HTERT RPE-1 (cell line): Measurements from ENCODE around the gene CALN1.

Experiments used
- in situ Hi-C: fragments of 300-500 bp; cut with MboI; formaldehyde crosslinking; loops from 4 replicates; pipeline ENCODE4 v1.14.3; 2020; ENCODE audit warnings: low sequenced_read_pairs

The CALN1 gene

DNA sequence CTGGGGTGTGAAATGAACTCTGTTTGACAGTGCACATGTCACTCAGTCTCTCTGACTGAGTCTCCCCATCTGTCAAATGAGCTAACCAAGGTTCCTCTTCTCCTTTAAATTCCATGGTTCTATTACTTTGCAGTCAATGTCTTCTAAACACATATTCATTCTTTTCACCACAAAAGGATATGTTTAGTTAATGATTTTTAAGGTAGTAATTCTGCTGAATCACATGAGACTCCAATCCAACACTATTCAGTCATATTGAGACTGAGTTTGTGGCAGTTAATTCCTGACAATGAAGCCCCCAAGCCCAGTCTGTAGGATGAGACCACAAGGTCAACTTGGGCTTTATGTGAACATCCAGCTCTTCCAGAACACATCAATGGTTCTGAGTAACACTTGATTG, 85.3 kb downstream of the CALN1 start:
- in situ Hi-C loops, result no loop called here

DNA sequence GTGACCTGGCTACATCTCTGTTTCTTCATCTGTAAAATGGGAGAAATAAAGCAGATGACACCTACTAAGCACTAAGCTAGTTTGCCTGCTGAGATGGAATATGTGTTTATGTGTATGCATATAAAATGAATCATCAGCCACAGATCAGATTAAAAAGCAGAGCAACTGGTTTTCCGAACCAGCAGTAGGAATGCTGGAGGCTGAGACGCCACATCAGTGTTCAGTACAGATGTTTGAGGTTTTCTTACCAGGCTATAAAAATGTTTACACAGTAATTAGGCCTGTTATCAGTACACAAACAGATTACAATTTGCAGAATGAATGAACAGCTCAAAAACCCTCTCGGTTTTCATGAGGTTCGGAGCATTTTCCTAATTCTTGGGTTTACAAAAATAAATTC, 85.8 kb downstream of the CALN1 start:
- in situ Hi-C loops, result no loop called here

- in situ Hi-C loops, result no loop called here
Observed at GRCh38 chr7:72325561-72325960, 86.6 kb downstream of the CALN1 start.

DNA sequence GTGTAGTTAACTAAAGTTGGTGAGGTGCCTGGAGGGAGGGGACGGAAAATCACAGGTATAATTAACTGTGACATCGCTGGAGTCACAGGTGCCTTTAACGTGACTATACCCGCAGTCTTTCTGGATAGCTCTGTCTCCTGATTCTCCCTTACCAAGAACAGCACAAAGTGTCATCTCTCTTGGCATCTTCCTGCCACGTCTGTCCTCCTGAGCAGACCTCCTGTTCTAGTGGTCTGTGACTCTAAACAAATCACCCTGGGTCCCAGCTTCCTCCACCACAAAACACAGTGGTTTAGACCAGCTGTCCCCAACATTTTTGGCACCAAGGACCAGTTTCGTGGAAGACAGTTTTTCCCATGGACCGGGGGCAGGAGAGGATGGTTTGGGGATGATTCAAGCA, 90.5 kb downstream of the CALN1 start:
- in situ Hi-C loops, result no loop called here

DNA sequence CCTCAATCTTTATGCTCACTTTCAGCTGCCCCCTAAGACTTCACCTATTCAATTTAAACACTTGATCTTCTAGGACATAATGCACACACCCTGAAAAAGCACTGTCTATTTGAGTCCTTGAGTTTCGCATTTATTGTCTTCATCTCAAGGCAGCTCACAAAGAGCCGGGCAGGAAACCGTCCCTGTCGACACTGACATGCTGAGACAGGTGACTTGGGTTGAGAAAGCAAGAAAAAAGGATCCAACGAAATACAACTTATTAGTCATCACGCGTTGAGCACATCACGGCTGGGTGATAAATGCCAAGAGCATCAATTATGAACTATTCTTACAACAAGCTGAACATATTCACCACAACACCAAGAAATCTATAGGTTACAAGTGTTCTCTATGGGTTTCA, 91.1 kb downstream of the CALN1 start:
- in situ Hi-C loops, result no loop called here

GRCh38 chr7:72317341-72317740, 94.8 kb downstream of the CALN1 start:
- in situ Hi-C loops, result no loop called here

DNA sequence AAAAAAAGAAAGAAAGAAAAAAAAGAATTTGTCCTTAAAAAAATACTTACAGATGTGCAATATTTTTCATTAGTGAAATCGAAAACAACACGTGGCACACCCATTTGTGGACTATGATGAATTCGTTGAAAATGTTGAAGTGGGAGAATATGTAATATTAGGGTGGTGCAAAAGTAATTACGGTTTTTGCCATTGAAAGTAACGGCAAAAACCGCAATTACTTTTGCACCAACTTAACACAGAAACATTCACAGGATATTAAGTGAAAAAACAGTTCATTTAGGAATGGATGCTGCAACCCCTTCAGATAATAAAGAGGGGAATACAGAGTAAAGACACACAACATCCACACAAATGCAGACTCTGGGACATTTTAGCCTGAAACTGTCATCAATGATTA, 96.0 kb downstream of the CALN1 start:
- in situ Hi-C loops, result no loop called here

GRCh38 chr7:72313906-72314305, 98.2 kb downstream of the CALN1 start:
- in situ Hi-C loops, result no loop called here

DNA sequence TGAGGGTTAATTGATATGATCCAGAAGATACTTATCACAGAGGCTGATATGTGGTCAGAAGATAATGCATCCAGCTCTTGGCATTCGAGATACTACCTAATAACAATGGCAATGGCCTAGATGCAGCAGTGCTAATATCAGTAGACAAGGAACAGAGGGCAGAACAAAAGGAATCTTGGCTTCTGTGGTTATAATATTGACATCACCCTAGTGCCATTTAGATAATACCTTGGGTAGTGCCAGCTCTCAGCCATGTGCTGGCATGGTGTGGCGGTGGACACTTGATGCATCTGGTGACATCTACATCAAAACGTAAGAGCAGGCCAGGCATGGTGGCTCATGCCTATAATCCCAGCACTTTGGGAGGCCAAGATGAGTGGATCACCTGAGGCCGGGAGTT, 101.8 kb downstream of the CALN1 start:
- in situ Hi-C loops, result no loop called here

DNA sequence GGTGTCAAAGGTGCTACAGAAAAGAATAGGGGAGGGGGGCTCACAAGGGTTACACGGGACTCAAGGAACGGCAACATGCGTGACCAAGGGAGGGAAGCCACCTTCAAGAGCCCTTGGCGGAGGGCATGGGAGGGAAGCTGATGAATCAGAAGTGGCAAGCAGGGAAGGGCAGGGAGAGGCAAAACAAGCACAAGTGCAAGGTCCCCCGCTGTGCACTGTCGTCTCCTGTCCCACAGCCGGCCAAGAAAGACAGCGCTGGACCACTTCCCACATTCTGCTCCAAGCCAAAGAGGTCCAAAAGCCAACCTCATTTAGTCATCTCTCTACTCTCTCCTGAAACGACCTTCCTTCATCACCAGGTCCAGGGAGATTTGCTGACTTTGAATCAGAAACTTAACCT, 102.7 kb downstream of the CALN1 start:
- in situ Hi-C loops, result no loop called here

- in situ Hi-C loops, result no loop called here
Observed at GRCh38 chr7:72308986-72309385, 103.2 kb downstream of the CALN1 start.

GRCh38 chr7:72307566-72307965, 104.6 kb downstream of the CALN1 start:
- in situ Hi-C loops, result no loop called here

GRCh38 chr7:72298912-72299311, 113.2 kb downstream of the CALN1 start:
- in situ Hi-C loops, result no loop called here

GRCh38 chr7:72298091-72298490, 114.0 kb downstream of the CALN1 start:
- in situ Hi-C loops, result no loop called here

GRCh38 chr7:72297636-72298035, 114.5 kb downstream of the CALN1 start:
- in situ Hi-C loops, result no loop called here

DNA sequence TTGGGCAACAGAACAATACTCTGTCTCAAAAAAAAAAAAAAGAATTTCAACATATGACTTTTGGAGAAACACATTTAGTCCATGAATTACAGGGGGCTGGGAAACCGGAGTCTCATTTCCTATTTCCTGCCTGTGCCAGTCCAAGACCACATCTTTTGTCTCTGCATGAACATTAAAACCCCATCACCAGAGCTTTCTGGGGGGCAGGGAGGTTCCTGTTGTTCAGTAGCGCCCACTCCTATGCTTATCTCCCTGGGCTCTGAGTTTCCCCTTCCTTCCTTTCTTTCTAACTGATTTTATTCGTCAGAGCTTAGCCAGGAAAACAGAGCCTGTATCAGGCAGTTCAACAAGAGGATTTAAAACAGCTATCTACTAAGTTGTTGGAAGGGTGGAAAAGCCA, 119.3 kb downstream of the CALN1 start:
- in situ Hi-C loops, result no loop called here

DNA sequence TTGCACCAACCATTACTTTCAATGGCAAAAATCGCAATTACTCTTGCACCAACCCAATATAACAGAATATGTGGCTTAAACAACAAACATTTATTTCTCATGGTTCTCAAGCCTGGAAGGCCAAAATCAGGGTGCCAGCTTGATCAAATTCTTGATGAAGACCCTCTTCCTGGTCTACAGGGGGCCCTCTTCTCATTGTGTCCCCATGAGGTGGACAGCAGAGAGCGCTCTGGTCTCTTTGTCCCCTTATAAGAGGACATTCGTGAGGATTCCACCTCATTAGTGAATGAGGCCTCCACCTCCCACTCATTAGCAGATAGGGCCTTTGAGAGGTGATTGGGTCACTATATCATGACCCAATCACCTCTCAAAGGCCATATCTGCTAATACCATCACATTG, 120.0 kb downstream of the CALN1 start:
- in situ Hi-C loops, result no loop called here

GRCh38 chr7:72286519-72286918, 125.6 kb downstream of the CALN1 start:
- in situ Hi-C loops, result no loop called here

DNA sequence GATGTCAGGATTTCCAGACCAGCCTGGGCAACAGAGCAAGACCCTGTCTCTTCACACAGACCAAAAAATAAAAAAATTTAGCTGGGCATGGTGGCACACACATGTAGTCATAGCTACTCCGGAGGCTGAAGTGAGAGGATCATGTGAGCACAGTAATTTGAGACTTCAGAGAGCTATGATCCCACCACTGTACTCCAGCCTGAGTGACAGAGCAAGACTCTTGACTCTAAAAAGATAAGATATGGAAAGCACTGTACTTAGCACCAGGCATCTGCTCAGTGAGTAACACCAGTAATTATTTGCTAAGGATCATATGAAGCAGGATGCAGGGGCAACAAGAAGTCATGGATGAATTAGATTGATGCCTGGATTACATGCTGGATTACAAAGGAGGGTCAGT, 128.8 kb downstream of the CALN1 start:
- in situ Hi-C loops, result no loop called here

DNA sequence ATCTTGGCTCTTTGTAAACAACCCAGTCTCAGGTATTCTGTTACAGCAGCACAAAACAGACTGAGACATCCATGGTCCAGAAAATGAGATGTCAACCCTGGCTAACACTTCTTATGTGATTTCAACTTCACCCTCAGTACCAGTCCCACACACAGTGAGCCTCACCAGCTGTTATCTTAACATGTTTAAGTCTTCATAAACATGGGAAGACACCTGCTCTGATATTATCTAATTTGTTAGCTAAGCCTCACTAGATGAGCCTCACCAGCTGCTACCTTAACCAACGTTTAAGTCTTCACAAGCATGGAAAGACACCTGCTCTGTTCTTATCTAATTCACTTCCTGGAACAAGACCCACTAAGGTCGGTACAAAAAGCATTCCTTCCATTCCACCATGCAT, 130.8 kb downstream of the CALN1 start:
- in situ Hi-C loops, result no loop called here

- in situ Hi-C loops, result no loop called here
Observed at GRCh38 chr7:72279203-72279602, 132.9 kb downstream of the CALN1 start.

DNA sequence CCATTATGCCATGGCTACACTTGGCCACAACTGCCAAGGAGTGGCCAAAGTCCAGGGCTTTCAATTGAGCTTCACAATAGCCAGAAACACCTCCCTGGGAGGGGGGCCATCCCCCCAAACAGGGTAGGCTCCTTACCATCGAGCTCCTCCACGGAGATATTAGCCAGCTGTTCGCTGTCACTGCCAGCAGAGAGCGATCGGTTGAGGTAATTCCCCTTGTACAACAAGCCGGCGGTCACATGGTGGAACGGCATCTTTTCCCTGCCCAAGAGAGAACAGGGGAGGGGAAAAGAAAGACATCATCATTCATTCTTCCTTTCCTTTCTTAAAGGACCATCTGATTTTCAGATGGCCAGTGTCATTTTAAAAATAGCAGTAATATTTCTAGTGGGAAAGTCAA, 133.6 kb downstream of the CALN1 start:
- in situ Hi-C loops, result no loop called here

GRCh38 chr7:72275382-72276070, 136.6 kb downstream of the CALN1 start:
- in situ Hi-C loops, result no loop called here
